ENCODE results near the gene SLC25A21. TPM values are rescaled to one million over a fixed set of nuclear protein-coding genes. Genes with fewer than 3 reads are reported as not detected.

The SLC25A21 gene
- total and polyA plus RNA-seq, 10 of the 15 experiments (the other 5 are each of a cell fraction or from before 2014, with no cell fraction given) = 0.06 to 0.72 (median 0.17) TPM; not detected in 3

DNA sequence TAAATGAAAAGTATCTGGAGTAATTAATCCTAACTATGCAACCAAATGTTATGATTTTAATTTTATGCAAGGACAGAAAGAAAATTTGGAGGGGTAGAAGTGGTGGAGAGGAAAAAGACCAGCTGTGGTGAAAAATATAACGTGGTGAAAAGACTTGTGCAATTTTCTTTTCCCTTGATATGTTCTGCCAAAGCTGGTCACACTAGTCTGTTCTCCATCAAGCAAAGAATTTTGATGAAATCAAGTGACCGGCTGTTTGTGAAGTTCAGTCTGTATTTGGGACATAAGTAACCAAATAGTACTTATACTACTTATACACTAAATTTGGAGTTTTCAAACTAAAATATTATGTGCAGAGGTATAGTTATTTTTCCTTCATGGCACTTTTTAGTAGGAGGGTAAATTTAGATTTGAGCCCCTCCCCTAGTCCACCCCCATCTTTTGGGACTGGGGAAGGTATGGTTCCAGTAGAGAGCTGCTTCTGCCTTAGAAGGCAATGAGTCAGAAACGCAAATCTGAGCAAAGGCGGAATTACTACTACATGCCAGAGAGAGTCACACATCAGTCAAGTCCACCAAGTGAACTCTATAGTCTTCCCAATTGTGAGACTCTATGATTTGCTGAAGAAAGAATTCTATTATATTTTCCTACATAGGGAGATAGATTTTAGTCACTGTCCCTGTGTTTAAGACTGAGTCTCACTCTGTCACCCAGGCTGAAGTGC is 229.7 kb downstream of the SLC25A21 start:
- DNase-seq (ENCODE audit: low read depth, low spot score) = no peak
- no TSS peak for BruUV-seq (replicated peaks)
- Histone ChIP-seq H3K4me3 (no peak overlapping the region), H2AFZ (ENCODE audit: control insufficient read depth, low read depth, low read length) (no peak overlapping the region), H3K9ac (ENCODE audit: control insufficient read depth, insufficient read depth, low read length) (no peak overlapping the region), H3K4me1 (ENCODE audit: control insufficient read depth, insufficient read depth, low read length) (no peaks in the 10 kb centered on the region), H3K27ac (ENCODE audit: control insufficient read depth, insufficient read depth) (no peak overlapping the region), H3K9me3 (replicated peaks; ENCODE audit: control insufficient read depth, insufficient read depth, low read length) (no peaks in the 10 kb centered on the region), H3K27me3 (replicated peaks in 1 of 2; ENCODE audit: control insufficient read depth in 2 of 2, insufficient read depth in 2 of 2, low read length in 1 of 2) (no peaks in the 10 kb centered on the region), H3K36me3 (ENCODE audit: control insufficient read depth in 2 of 2, insufficient read depth in 2 of 2, low read length in 1 of 2) (no peaks in the 10 kb centered on the region), H3K79me2 (ENCODE audit: control insufficient read depth, insufficient read depth, low read length) (no peaks in the 10 kb centered on the region), H4K20me1 (ENCODE audit: control insufficient read depth, insufficient read depth) (no peaks in the 10 kb centered on the region), H3K4me2 (ENCODE audit: control insufficient read depth, insufficient read depth) (no peak overlapping the region)
- FAIRE-seq = no peak
- RAD21 ChIA-PET (ENCODE audit: unreplicated experiment) = interaction anchor here (0.9 to 2.4 kb wide), 22 partner anchors 11 to 873 kb away, joined by 3 to 62 read pairs (median 5); no protein-coding TSS in a partner anchor
- WGBS (ENCODE audit: insufficient coverage, insufficient replicate concordance, low lambda C conversion rate, missing lambda C conversion rate) = 48% methylated on average over 4 of the region's 4 CpGs
- intact Hi-C loops (cut with micrococcal nuclease; ENCODE audit: unreplicated experiment) (loop anchor here (1.0 to 2.0 kb wide), 4 partner anchors 169 to 390 kb away; partner anchors contain the start of gene PAX9), in situ Hi-C loops (cut with MboI) (no loop called here)
- TF ChIP-seq ZSCAN29 (IDR thresholded peaks at IDR 0.05) = no peak
- TF ChIP-seq, protein P1, sequence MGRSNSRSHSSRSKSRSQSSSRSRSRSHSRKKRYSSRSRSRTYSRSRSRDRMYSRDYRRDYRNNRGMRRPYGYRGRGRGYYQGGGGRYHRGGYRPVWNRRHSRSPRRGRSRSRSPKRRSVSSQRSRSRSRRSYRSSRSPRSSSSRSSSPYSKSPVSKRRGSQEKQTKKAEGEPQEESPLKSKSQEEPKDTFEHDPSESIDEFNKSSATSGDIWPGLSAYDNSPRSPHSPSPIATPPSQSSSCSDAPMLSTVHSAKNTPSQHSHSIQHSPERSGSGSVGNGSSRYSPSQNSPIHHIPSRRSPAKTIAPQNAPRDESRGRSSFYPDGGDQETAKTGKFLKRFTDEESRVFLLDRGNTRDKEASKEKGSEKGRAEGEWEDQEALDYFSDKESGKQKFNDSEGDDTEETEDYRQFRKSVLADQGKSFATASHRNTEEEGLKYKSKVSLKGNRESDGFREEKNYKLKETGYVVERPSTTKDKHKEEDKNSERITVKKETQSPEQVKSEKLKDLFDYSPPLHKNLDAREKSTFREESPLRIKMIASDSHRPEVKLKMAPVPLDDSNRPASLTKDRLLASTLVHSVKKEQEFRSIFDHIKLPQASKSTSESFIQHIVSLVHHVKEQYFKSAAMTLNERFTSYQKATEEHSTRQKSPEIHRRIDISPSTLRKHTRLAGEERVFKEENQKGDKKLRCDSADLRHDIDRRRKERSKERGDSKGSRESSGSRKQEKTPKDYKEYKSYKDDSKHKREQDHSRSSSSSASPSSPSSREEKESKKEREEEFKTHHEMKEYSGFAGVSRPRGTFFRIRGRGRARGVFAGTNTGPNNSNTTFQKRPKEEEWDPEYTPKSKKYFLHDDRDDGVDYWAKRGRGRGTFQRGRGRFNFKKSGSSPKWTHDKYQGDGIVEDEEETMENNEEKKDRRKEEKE (IDR thresholded peaks at IDR 0.05) = no peak
- CTCF ChIA-PET = interaction anchor here (0.6 to 8.9 kb wide), 46 partner anchors 9 to 1064 kb away, joined by 3 to 134 read pairs (median 4); partner anchors contain the start of gene PAX9
- SMC1A ChIA-PET (ENCODE audit: uncharacterized antibody, unreplicated experiment) = interaction anchor here (0.9 to 4.6 kb wide), 23 partner anchors 9 to 873 kb away, joined by 3 to 50 read pairs (median 4); no protein-coding TSS in a partner anchor
- ATAC-seq = no peak
- POLR2A ChIA-PET = interaction anchor here (0.6 kb wide), 1 partner anchor 1011 kb away, joined by 3 read pairs; no protein-coding TSS in a partner anchor

Data from GM12878 (cell line).